Measurements from ENCODE around the gene CSPG4. TPM values are rescaled to one million over a fixed set of nuclear protein-coding genes. Genes with fewer than 3 reads are reported as not detected.

CSPG4 gene
- total and polyA plus RNA-seq, 9 of the 15 experiments (the other 6 are each of a cell fraction or from before 2014, with no cell fraction given), result under 0.01 to 0.07 (median 0.04) TPM; not detected in 5

DNA sequence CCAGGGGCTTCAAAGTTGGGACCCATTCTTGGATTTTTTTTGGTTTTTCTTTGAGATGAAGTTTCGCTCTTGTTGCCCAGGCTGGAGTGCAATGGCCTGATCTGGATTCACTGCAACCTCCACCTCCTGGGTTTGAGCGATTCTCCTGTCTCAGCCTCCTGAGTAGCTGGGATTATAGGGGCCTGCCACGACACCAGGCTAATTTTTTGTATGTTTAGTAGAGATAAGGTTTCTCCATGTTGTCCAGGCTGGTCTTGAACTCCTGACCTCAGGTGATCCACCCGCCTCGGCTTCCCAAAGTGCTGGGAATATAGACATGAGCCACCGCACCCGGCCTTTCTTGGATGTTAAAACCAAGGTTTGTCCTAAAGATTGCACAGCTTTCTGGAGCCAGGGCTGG is 78.7 kb downstream of the CSPG4 start (continued):
- TF ChIP-seq TCF3 (CRISPR knock-in tag; IDR thresholded peaks at IDR 0.05) (peak; percentile 57), EP300 (IDR thresholded peaks at IDR 0.05; ENCODE audit: low read length) (peak; percentile 19; the same call in 1 of the 2 replicates)

DNA sequence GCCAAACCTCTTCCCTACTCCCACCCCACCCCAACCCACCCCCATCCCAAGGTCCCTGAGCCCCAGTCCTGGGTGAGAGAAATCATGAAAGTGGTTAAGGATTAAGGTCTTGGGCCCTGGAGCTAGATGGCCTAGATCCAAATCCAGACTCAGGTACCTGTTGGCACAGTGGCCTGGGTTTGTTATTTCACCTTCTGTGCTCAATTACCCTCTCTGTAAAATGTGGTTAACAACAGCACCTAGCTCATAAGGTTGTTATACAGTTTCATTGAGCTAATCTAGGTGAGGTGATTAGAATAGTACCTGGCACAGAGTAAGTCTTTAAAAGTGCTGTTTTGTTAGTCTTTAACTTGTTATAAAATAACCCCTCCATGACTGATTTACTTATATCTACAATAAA is 80.7 kb downstream of the CSPG4 start:
- H3K9ac ChIP-seq (ENCODE audit: insufficient read depth in 1 of 2, low read depth in 2 of 2, low read length in 2 of 2), result no peak overlapping the region
- intact Hi-C loops (cut with micrococcal nuclease), result no loop called here
- H3K4me1 ChIP-seq (replicated peaks in 1 of 2; ENCODE audit: control insufficient read depth in 2 of 2, insufficient read depth in 2 of 2, low read length in 2 of 2), result peaks cover 34 to 42% of the 10 kb centered on the region in 2 experiments
- no peak overlapping the region for H3K27ac ChIP-seq (ENCODE audit: extremely low read depth, low read depth, low read length)
- H4K20me1 ChIP-seq (replicated peaks; ENCODE audit: control insufficient read depth, insufficient read depth, low read length), result no peaks in the 10 kb centered on the region
- no peaks in the 10 kb centered on the region for H3K9me3 ChIP-seq (replicated peaks; ENCODE audit: control insufficient read depth, insufficient read depth, low read depth, low read length)
- no peak overlapping the region for H3K4me3 ChIP-seq
- ChIA-PET CTCF (ENCODE audit: low intra/inter-chr PET ratio) (no interaction called here), POLR2A (interaction anchor here (0.6 kb wide), 1 partner anchor 400 kb away, joined by 3 read pairs; no protein-coding TSS in a partner anchor)
- peaks cover 16% of the 10 kb centered on the region for H3K79me2 ChIP-seq (ENCODE audit: control insufficient read depth, insufficient read depth, low read length)
- no peak for DNase-seq (ENCODE audit: extremely low read depth in 1 of 4, low spot score in 3 of 4)
- no peaks in the 10 kb centered on the region for H3K27me3 ChIP-seq (ENCODE audit: control insufficient read depth in 2 of 2, insufficient read depth in 2 of 2, low read length in 2 of 2)
- no TSS peak for BruUV-seq (replicated peaks)
- H3K36me3 ChIP-seq (ENCODE audit: control insufficient read depth, insufficient read depth, low read length), result no peaks in the 10 kb centered on the region
- in situ Hi-C loops (cut with MboI), result no loop called here
- no peak for TF ChIP-seq MYNN (IDR thresholded peaks at IDR 0.05)
- TF ChIP-seq MYNN (CRISPR knock-in tag; IDR thresholded peaks at IDR 0.05), result no peak
- TF ChIP-seq RUNX1 (IDR thresholded peaks at IDR 0.05; ENCODE audit: low read depth), result no peak
- TF ChIP-seq, protein P1, sequence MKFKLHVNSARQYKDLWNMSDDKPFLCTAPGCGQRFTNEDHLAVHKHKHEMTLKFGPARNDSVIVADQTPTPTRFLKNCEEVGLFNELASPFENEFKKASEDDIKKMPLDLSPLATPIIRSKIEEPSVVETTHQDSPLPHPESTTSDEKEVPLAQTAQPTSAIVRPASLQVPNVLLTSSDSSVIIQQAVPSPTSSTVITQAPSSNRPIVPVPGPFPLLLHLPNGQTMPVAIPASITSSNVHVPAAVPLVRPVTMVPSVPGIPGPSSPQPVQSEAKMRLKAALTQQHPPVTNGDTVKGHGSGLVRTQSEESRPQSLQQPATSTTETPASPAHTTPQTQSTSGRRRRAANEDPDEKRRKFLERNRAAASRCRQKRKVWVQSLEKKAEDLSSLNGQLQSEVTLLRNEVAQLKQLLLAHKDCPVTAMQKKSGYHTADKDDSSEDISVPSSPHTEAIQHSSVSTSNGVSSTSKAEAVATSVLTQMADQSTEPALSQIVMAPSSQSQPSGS (CRISPR knock-in tag; IDR thresholded peaks at IDR 0.05), result no peak
- no peak for TF ChIP-seq MCM7 (IDR thresholded peaks at IDR 0.05)
- TF ChIP-seq, protein P2, sequence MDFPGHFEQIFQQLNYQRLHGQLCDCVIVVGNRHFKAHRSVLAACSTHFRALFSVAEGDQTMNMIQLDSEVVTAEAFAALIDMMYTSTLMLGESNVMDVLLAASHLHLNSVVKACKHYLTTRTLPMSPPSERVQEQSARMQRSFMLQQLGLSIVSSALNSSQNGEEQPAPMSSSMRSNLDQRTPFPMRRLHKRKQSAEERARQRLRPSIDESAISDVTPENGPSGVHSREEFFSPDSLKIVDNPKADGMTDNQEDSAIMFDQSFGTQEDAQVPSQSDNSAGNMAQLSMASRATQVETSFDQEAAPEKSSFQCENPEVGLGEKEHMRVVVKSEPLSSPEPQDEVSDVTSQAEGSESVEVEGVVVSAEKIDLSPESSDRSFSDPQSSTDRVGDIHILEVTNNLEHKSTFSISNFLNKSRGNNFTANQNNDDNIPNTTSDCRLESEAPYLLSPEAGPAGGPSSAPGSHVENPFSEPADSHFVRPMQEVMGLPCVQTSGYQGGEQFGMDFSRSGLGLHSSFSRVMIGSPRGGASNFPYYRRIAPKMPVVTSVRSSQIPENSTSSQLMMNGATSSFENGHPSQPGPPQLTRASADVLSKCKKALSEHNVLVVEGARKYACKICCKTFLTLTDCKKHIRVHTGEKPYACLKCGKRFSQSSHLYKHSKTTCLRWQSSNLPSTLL (IDR thresholded peaks at IDR 0.05), result no peak
- no peak for TF ChIP-seq ZNF316 (IDR thresholded peaks at IDR 0.05)
- H2AFZ ChIP-seq (ENCODE audit: low read depth, low read length), result no peak overlapping the region
- no peak for FAIRE-seq
- H3K4me2 ChIP-seq (ENCODE audit: insufficient read depth, low read length), result no peak overlapping the region
- ATAC-seq, result no peak
- H3K9me1 ChIP-seq (ENCODE audit: control insufficient read depth, insufficient read depth, low read length), result no peaks in the 10 kb centered on the region
